Epithelial cell of esophagus (primary cell): Measurements from ENCODE around the gene ZRSR2.

ENCODE experiments used
- DNase-seq: peaks from one replicate; pipeline ENCODE4 v3.0.0; 2010; ENCODE audit warnings: low read depth
- H3K4me3 ChIP-seq: 2 replicates; pipeline ENCODE4 v1.5.1; 2011; ENCODE audit warnings: mild to moderate bottlenecking, low read length, control low read depth
- CTCF ChIP-seq: IDR thresholded peaks from 2 replicates; pipeline ENCODE4 v1.5.1; 2011; ENCODE audit warnings: low read depth, mild to moderate bottlenecking, low read length, control low read depth, inconsistent platforms; ENCODE audit not compliant: insufficient read depth; ENCODE audit errors: missing control alignments

The ZRSR2 gene

DNA sequence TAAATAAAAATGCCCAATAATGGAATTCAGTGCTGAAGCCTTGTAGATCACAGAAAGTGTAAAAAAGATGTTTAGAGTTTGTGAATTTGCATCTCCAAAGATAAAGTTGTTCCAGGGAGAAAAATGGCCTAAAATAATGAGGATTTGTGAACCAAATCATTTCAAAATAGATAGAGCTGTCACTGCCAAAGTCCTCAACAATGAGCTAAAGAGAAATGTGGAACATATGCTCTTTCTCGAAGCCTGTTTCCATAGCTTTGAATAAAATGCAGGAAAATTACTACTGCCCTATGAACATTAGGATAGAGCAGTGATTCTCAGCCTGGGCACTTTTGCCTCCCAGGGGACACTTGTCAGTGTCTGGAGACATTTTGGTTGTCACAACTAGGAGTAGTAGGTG is 67.8 kb downstream of the ZRSR2 start:
- no peak for DNase-seq
- no peak overlapping the region for H3K4me3 ChIP-seq
- no peak for TF ChIP-seq CTCF

- H3K4me3 ChIP-seq = no peak overlapping the region
- peak; percentile 62 for DNase-seq
- TF ChIP-seq CTCF = no peak
Observed at GRCh38 chrX:15860921-15861320, 70.6 kb downstream of the ZRSR2 start.

DNA sequence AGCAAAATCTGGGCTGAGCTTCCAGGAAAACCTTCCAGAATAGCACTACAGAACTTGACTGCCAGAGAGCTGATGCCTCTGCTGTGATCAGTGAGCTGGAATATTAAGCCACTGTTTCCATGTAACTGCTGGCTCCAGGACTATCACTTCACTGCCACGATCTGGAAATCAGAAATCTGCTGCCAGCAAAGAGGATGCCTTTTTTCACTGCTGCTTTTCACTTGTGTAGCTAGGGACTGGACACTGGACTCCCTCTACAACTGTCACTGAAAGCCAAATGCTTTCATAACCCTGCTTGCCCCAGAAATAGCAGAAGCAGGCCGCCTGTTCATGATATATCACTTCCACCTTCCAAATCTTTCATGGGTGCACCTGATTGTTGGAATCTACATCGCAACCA is 73.7 kb downstream of the ZRSR2 start:
- no peak overlapping the region for H3K4me3 ChIP-seq
- no peak for TF ChIP-seq CTCF
- no peak for DNase-seq

DNA sequence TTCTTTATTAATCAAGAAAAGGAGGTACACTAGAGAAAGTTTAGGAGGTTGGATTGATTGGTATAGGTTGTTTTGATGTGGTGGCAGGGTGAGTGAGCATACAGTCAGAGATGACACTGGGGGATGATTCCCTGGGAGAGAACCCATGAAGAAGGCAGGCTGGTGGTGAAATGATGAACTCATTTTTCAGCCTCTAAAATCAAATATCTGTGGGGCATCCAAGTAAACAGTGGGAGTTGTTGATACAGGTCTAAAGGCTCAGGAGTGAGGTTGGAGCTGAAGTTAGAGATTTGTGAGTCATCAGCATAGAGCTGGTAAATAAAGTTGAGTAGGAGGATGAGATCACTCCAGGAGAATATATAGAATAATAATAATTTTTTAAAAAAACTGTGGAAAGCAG is 74.3 kb downstream of the ZRSR2 start:
- H3K4me3 ChIP-seq = no peak overlapping the region
- peak; percentile 89 for DNase-seq
- no peak for TF ChIP-seq CTCF

DNA sequence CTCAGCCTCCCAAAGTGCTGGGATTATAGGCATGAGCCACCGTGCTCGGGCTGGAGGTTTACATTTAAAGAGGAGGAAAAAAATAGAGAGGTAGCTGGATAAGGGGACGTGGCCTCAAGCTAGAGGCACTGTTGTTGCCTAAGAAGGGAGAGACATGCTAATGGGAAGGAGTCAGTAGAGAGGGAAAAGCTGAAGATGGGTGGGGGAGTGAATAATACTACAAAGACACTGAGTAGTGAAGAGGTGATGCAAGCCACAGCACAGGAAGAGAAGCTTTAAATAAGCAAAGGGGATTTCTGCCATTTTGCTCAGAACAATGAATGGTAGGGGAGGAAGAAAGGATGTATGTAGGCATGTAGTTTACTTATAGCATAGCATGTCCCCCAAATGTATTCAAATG is 75.9 kb downstream of the ZRSR2 start:
- peak; percentile 69 for DNase-seq
- no peak overlapping the region for H3K4me3 ChIP-seq
- TF ChIP-seq CTCF = no peak

- H3K4me3 ChIP-seq = no peak overlapping the region
- TF ChIP-seq CTCF = no peak
- DNase-seq = no peak
Observed at GRCh38 chrX:15869695-15870094, 79.4 kb downstream of the ZRSR2 start.

DNA sequence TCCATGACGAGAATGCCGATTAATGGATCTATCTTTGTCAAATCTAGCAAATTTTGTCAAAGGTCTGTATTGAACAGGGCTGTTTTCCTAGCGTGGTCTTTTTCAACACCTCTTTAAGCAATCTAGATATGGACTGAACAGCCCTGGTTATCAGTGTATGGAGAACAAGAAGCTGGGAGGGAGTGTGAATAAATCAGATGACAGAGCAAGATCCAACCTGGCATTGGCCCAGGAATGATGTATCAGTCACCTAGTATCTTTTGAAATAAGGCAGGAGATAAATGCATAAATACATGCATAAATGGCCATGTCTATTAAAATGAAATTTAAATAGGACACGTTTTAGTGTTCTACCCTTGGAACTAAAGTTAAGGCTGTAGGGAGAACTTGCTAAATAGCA is 80.0 kb downstream of the ZRSR2 start:
- no peak overlapping the region for H3K4me3 ChIP-seq
- peak; percentile 45 for DNase-seq
- TF ChIP-seq CTCF = no peak
